Sciatic nerve (tissue), 2 donors: ENCODE data around the gene SLC7A6. TPM values are rescaled to one million over a fixed set of nuclear protein-coding genes. Genes with fewer than 3 reads are reported as not detected.

Experiments used
- ATAC-seq: fragments of 200-7000 bp; cut with Tn5 transposase; one replicate; pipeline ENCODE4 v1.9.1; 2020; ENCODE audit warnings: mild to moderate bottlenecking, moderate library complexity
- DNase-seq: peaks from one replicate; pipeline ENCODE4 v3.0.0-alpha.2; 2020; ENCODE audit warnings: low spot score
- intact Hi-C: fragments of 100-400 bp; cut with DNase I; formaldehyde crosslinking; loops from one replicate; pipeline ENCODE4 v1.14.2; 2022
- total RNA-seq: library from RNA; stranded (reverse); fragmentation: NEBNext Ultra II Directional; extraction: Animal tissue kit (Norgen Biotek cat#: 25700); gene quantifications from one replicate; pipeline ENCODE4 v1.2.1, GENCODE V29; 2021
- donor health status: DM: no; HTN: no; CAD: no.
- donor health status: DM: no; HTN: no; CAD: no.

Gene SLC7A6
- total RNA-seq, 1 donor from 2014 or later = 75.5 TPM

GRCh38 chr16:68290450-68290849 lies 26.1 kb downstream of the SLC7A6 start:
- DNase-seq (no peak), ATAC-seq (no peak)
- intact Hi-C loops = no loop called here

GRCh38 chr16:68291227-68291626 lies 26.9 kb downstream of the SLC7A6 start:
- intact Hi-C loops = no loop called here
- ATAC-seq = no peak
- DNase-seq = no peak

- DNase-seq (no peak), ATAC-seq (no peak)
- intact Hi-C loops = no loop called here
Measured at GRCh38 chr16:68292425-68292824, 28.1 kb downstream of the SLC7A6 start.

GRCh38 chr16:68296291-68296690 lies 32.0 kb downstream of the SLC7A6 start:
- ATAC-seq (no peak), DNase-seq (no peak)
- intact Hi-C loops = no loop called here

GRCh38 chr16:68296693-68297092 lies 32.4 kb downstream of the SLC7A6 start:
- no peak for DNase-seq
- ATAC-seq = no peak
- intact Hi-C loops = no loop called here

GRCh38 chr16:68297908-68298307 lies 33.6 kb downstream of the SLC7A6 start:
- no peak for DNase-seq
- ATAC-seq = no peak
- intact Hi-C loops = no loop called here

- DNase-seq = no peak
- ATAC-seq = no peak
- intact Hi-C loops = no loop called here
Measured at GRCh38 chr16:68298312-68298711, 34.0 kb downstream of the SLC7A6 start.

- ATAC-seq (peak; percentile 19), DNase-seq (no peak)
- intact Hi-C loops = no loop called here
Measured at GRCh38 chr16:68298907-68299561, 34.7 kb downstream of the SLC7A6 start.

- ATAC-seq (no peak), DNase-seq (no peak)
- intact Hi-C loops = no loop called here
Measured at GRCh38 chr16:68299571-68300453, 35.5 kb downstream of the SLC7A6 start.

- ATAC-seq = no peak
- DNase-seq = no peak
- intact Hi-C loops = no loop called here
Measured at GRCh38 chr16:68300734-68301459, 36.6 kb downstream of the SLC7A6 start.

- DNase-seq (no peak), ATAC-seq (no peak)
- intact Hi-C loops = no loop called here
Measured at GRCh38 chr16:68306633-68307032, 42.3 kb downstream of the SLC7A6 start.

GRCh38 chr16:68309799-68310198 lies 45.5 kb downstream of the SLC7A6 start:
- intact Hi-C loops = no loop called here
- DNase-seq = no peak
- no peak for ATAC-seq

- intact Hi-C loops = no loop called here
- DNase-seq = peak; percentile 64
- ATAC-seq = peak; percentile 51
Measured at GRCh38 chr16:68310437-68310773, 46.1 kb downstream of the SLC7A6 start.

- intact Hi-C loops = no loop called here
- DNase-seq = peak; percentile 91
- ATAC-seq = peak; percentile 100
Measured at GRCh38 chr16:68310774-68311511, 46.6 kb downstream of the SLC7A6 start, which contains the start of the genes PRMT7 and SLC7A6OS. Gene PRMT7, plus strand, starts transcription at chr16:68311019. Its CDS starts 4,961 bp downstream, at chr16:68315980. Gene SLC7A6OS, minus strand, starts transcription at chr16:68310946. Its CDS starts 20 bp downstream, at chr16:68310926.

GRCh38 chr16:68313116-68313515 lies 48.8 kb downstream of the SLC7A6 start:
- intact Hi-C loops = no loop called here
- DNase-seq = no peak
- no peak for ATAC-seq

- intact Hi-C loops = no loop called here
- ATAC-seq = no peak
- no peak for DNase-seq
Measured at GRCh38 chr16:68319185-68319908, 55.0 kb downstream of the SLC7A6 start.

- no peak for ATAC-seq
- intact Hi-C loops = no loop called here
Measured at GRCh38 chr16:68324336-68324735, 60.0 kb downstream of the SLC7A6 start.

GRCh38 chr16:68324780-68325357 lies 60.5 kb downstream of the SLC7A6 start:
- ATAC-seq = no peak
- no peak for DNase-seq
- intact Hi-C loops = no loop called here

More at GRCh38 chr16:68324336-68324735, 60.0 kb downstream of the SLC7A6 start:
- no peak for DNase-seq
